GM21515 (cell line): Measurements from ENCODE around the gene BLMH.

Experiments
- ATAC-seq: cut with Tn5 transposase; IDR thresholded peaks from one replicate; pipeline ENCODE4 v1.9.1; 2021; ENCODE audit not compliant: unreplicated experiment

Gene BLMH

GRCh38 chr17:30308406-30308805 is 16.7 kb upstream of the BLMH start:
- ATAC-seq: no peak

- no peak for ATAC-seq
These were observed 13.0 kb upstream of the BLMH start for GRCh38 chr17:30304778-30305177.

GRCh38 chr17:30302241-30302640 is 10.5 kb upstream of the BLMH start:
- no peak for ATAC-seq

- no peak for ATAC-seq
These were observed 9.1 kb upstream of the BLMH start for GRCh38 chr17:30300818-30301217.

- no peak for ATAC-seq
These were observed 7.3 kb upstream of the BLMH start for GRCh38 chr17:30299000-30299399.

GRCh38 chr17:30297715-30298114 is 6.0 kb upstream of the BLMH start:
- no peak for ATAC-seq

- no peak for ATAC-seq
These were observed 4.8 kb upstream of the BLMH start for GRCh38 chr17:30296499-30297080.

- ATAC-seq: peak; percentile 13
These were observed 628 bp upstream of the BLMH start for GRCh38 chr17:30292286-30292858.

GRCh38 chr17:30290696-30291542 is 825 bp downstream of the BLMH start:
- peak; percentile 48 for ATAC-seq

GRCh38 chr17:30290077-30290476 is 1.7 kb downstream of the BLMH start:
- no peak for ATAC-seq

GRCh38 chr17:30279156-30279555 is 12.6 kb downstream of the BLMH start:
- no peak for ATAC-seq

GRCh38 chr17:30278032-30278431 is 13.7 kb downstream of the BLMH start:
- no peak for ATAC-seq

GRCh38 chr17:30275911-30276310 is 15.8 kb downstream of the BLMH start:
- ATAC-seq: no peak

GRCh38 chr17:30274887-30275286 is 16.9 kb downstream of the BLMH start:
- ATAC-seq: no peak

GRCh38 chr17:30273373-30273772 is 18.4 kb downstream of the BLMH start:
- ATAC-seq: no peak

GRCh38 chr17:30271102-30271501 is 20.6 kb downstream of the BLMH start:
- no peak for ATAC-seq

- no peak for ATAC-seq
These were observed 24.1 kb downstream of the BLMH start for GRCh38 chr17:30267625-30268024.

GRCh38 chr17:30263552-30264333 is 28.0 kb downstream of the BLMH start:
- no peak for ATAC-seq

- ATAC-seq: no peak
These were observed 34.8 kb downstream of the BLMH start for GRCh38 chr17:30256756-30257506.

GRCh38 chr17:30254150-30254549 is 37.6 kb downstream of the BLMH start:
- ATAC-seq: no peak

GRCh38 chr17:30253312-30253711 is 38.4 kb downstream of the BLMH start:
- no peak for ATAC-seq
